ENCODE data around the gene MYRFL.

DNA sequence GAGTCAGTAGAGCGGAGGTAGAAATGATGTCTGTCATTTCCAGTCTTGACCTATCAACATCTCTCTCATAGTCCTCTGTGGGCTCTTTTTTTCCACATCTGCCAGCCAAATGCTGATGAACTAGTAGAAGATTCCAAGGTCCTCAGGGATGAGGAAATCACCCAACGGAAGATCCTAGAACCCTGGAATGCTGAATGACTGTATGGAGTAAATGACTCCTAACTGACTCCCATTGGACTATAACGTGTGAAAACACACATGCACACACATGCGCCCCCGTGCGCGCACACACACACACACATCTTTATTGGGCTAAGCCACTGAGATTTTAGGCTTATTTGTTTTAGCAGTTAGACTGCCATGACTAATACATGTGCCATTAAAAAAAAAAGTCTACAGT is 159.2 kb downstream of the MYRFL start:
- TF ChIP-seq, protein P1, sequence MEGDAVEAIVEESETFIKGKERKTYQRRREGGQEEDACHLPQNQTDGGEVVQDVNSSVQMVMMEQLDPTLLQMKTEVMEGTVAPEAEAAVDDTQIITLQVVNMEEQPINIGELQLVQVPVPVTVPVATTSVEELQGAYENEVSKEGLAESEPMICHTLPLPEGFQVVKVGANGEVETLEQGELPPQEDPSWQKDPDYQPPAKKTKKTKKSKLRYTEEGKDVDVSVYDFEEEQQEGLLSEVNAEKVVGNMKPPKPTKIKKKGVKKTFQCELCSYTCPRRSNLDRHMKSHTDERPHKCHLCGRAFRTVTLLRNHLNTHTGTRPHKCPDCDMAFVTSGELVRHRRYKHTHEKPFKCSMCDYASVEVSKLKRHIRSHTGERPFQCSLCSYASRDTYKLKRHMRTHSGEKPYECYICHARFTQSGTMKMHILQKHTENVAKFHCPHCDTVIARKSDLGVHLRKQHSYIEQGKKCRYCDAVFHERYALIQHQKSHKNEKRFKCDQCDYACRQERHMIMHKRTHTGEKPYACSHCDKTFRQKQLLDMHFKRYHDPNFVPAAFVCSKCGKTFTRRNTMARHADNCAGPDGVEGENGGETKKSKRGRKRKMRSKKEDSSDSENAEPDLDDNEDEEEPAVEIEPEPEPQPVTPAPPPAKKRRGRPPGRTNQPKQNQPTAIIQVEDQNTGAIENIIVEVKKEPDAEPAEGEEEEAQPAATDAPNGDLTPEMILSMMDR (IDR thresholded peaks at IDR 0.05), result no peak
- no peak for TF ChIP-seq RCOR1 (IDR thresholded peaks at IDR 0.05; ENCODE audit: low read length)
- no peak for TF ChIP-seq POLR2AphosphoS5 (IDR thresholded peaks at IDR 0.05; ENCODE audit: low read depth, low read length)
- TF ChIP-seq, protein P2, sequence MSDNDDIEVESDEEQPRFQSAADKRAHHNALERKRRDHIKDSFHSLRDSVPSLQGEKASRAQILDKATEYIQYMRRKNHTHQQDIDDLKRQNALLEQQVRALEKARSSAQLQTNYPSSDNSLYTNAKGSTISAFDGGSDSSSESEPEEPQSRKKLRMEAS (IDR thresholded peaks at IDR 0.05; ENCODE audit: low read depth), result no peak
- TF ChIP-seq TAF1 (IDR thresholded peaks at IDR 0.05; ENCODE audit: borderline replicate concordance, low read depth, low read length), result no peak
- TF ChIP-seq, protein P3, sequence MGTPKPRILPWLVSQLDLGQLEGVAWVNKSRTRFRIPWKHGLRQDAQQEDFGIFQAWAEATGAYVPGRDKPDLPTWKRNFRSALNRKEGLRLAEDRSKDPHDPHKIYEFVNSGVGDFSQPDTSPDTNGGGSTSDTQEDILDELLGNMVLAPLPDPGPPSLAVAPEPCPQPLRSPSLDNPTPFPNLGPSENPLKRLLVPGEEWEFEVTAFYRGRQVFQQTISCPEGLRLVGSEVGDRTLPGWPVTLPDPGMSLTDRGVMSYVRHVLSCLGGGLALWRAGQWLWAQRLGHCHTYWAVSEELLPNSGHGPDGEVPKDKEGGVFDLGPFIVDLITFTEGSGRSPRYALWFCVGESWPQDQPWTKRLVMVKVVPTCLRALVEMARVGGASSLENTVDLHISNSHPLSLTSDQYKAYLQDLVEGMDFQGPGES (IDR thresholded peaks at IDR 0.05; ENCODE audit: low read depth, low read length), result no peak
- no peak for TF ChIP-seq RFX5 (IDR thresholded peaks at IDR 0.05; ENCODE audit: low read length)

Data from SK-N-SH (cell line).